Smooth muscle cell (in vitro differentiated cells): ENCODE data around the gene B4GALNT3. TPM values are rescaled to one million over a fixed set of nuclear protein-coding genes. Genes with fewer than 3 reads are reported as not detected.
A peak's percentile ranks its signal among the peaks of the same experiment; 100 is the strongest.

Experiments
- DNase-seq: peaks from one replicate; lab custom pipeline; 2025; ENCODE audit not compliant: unreplicated experiment; lab: John Stamatoyannopoulos, UW
- H2AFZ ChIP-seq: fragments of 200-600 bp; sonication (generic); 2 replicates; pipeline ENCODE4 v1.6.0; 2016; ENCODE audit warnings: antibody characterized with exemption, low read depth, mild to moderate bottlenecking
- H3F3A ChIP-seq: fragments of 200-600 bp; sonication (generic); 2 replicates; pipeline ENCODE4 v1.6.0; 2017; ENCODE audit warnings: antibody characterized with exemption, low read depth
- H3K27ac ChIP-seq: fragments of 200-600 bp; sonication (generic); 2 replicates; pipeline ENCODE4 v1.5.1; 2016; ENCODE audit warnings: low read depth, mild to moderate bottlenecking
- H3K27me3 ChIP-seq: fragments of 200-600 bp; sonication (generic); 2 replicates; pipeline ENCODE4 v1.6.1; 2016; ENCODE audit warnings: low read depth, mild to moderate bottlenecking
- H3K36me3 ChIP-seq: fragments of 200-600 bp; sonication (generic); 2 replicates; pipeline ENCODE4 v1.5.1; 2016; ENCODE audit warnings: low read depth
- H3K4me1 ChIP-seq: fragments of 200-600 bp; sonication (generic); 2 replicates; pipeline ENCODE4 v1.5.1; 2016; ENCODE audit warnings: low read depth
- H3K4me2 ChIP-seq: fragments of 200-600 bp; sonication (generic); 2 replicates; pipeline ENCODE4 v1.6.0; 2016; ENCODE audit warnings: mild to moderate bottlenecking
- H3K4me3 ChIP-seq: fragments of 200-600 bp; sonication (generic); 2 replicates; pipeline ENCODE4 v1.5.1; 2016; ENCODE audit warnings: mild to moderate bottlenecking
- H3K79me2 ChIP-seq: fragments of 200-600 bp; sonication (generic); 2 replicates; pipeline ENCODE4 v1.6.0; 2016; ENCODE audit warnings: low read depth, mild to moderate bottlenecking
- H3K9ac ChIP-seq: fragments of 200-600 bp; sonication (generic); 2 replicates; pipeline ENCODE4 v1.6.0; 2016; ENCODE audit warnings: low read depth
- H3K9me3 ChIP-seq: fragments of 200-600 bp; sonication (generic); replicated peaks from 2 replicates; pipeline ENCODE4 v1.5.1; 2016; ENCODE audit warnings: low read depth
- H4K20me1 ChIP-seq: fragments of 200-600 bp; sonication (generic); 2 replicates; pipeline ENCODE4 v1.6.0; 2016; ENCODE audit warnings: low read depth
- CTCF ChIP-seq: fragments of 200-600 bp; sonication (generic); IDR thresholded peaks from 2 replicates; pipeline ENCODE4 v1.5.1; 2017; ENCODE audit warnings: borderline replicate concordance, mild to moderate bottlenecking, antibody characterized with exemption; ENCODE audit not compliant: insufficient read depth, poor library complexity, severe bottlenecking
- WGBS: methylation state at CpG from one replicate; pipeline ENCODE4 v1.1.7; 2016; ENCODE audit warnings: low lambda C conversion rate; 5-methylcytosine and 5-hydroxymethylcytosine counted together
- polyA plus RNA-seq: library from polyadenylated mRNA; unstranded; fragments of >200 nt; fragmentation: Nextera tagmentation; extraction: Ambion mirVana; gene quantifications from 2 replicates; pipeline ENCODE4 v1.2.1, GENCODE V29; 2016
- total RNA-seq: library from RNA; depleted of rRNA; stranded (reverse); fragments of >200 nt; gene quantifications from 2 replicates; pipeline ENCODE4 v1.2.3, GENCODE V29; 2014

The B4GALNT3 gene
- total and polyA plus RNA-seq, 2 experiments from 2014 or later: 5.1 to 5.7 TPM

GRCh38 chr12:573232-573631, 113.5 kb downstream of the B4GALNT3 start:
- Histone ChIP-seq H4K20me1 (no peaks in the 10 kb centered on the region), H3K36me3 (no peaks in the 10 kb centered on the region), H3K9ac (no peak overlapping the region), H3K79me2 (no peaks in the 10 kb centered on the region), H3K27ac (no peak overlapping the region), H3K4me2 (no peak overlapping the region), H3K9me3 (no peaks in the 10 kb centered on the region), H3K4me1 (peaks cover 20% of the 10 kb centered on the region), H3K27me3 (no peaks in the 10 kb centered on the region), H3F3A (peaks cover 25% of the 10 kb centered on the region), H2AFZ (no peak overlapping the region), H3K4me3 (no peak overlapping the region)
- WGBS: 89% methylated on average over 5 of the region's 5 CpGs
- no peak for DNase-seq
- no peak for TF ChIP-seq CTCF

- no peaks in the 10 kb centered on the region for H3K9me3 ChIP-seq
- H3K27me3 ChIP-seq: no peaks in the 10 kb centered on the region
- H3K4me1 ChIP-seq: peaks cover 33% of the 10 kb centered on the region
- no peaks in the 10 kb centered on the region for H4K20me1 ChIP-seq
- no peak overlapping the region for H3K4me3 ChIP-seq
- no peak for DNase-seq
- H2AFZ ChIP-seq: no peak overlapping the region
- no peak for TF ChIP-seq CTCF
- H3K9ac ChIP-seq: no peak overlapping the region
- H3K4me2 ChIP-seq: peak overlapping the region; percentile 38
- H3K36me3 ChIP-seq: no peaks in the 10 kb centered on the region
- H3K79me2 ChIP-seq: no peaks in the 10 kb centered on the region
- H3K27ac ChIP-seq: peak overlapping the region; percentile 73
- WGBS: 22% methylated on average over 3 of the region's 3 CpGs
- H3F3A ChIP-seq: peaks cover 28% of the 10 kb centered on the region
These were observed 114.9 kb downstream of the B4GALNT3 start for GRCh38 chr12:574475-575128.

- no peak overlapping the region for H3K9ac ChIP-seq
- peak overlapping the region; percentile 38 for H3K4me2 ChIP-seq
- WGBS: 26% methylated on average over 6 of the region's 7 CpGs
- H3K9me3 ChIP-seq: no peaks in the 10 kb centered on the region
- no peaks in the 10 kb centered on the region for H3K79me2 ChIP-seq
- H3K27ac ChIP-seq: peak overlapping the region; percentile 68
- DNase-seq: no peak
- H3K4me3 ChIP-seq: no peak overlapping the region
- no peak overlapping the region for H2AFZ ChIP-seq
- H4K20me1 ChIP-seq: no peaks in the 10 kb centered on the region
- no peaks in the 10 kb centered on the region for H3K36me3 ChIP-seq
- no peak for TF ChIP-seq CTCF
- peaks cover 35% of the 10 kb centered on the region for H3K4me1 ChIP-seq
- no peaks in the 10 kb centered on the region for H3K27me3 ChIP-seq
- peaks cover 25% of the 10 kb centered on the region for H3F3A ChIP-seq
These were observed 115.4 kb downstream of the B4GALNT3 start for GRCh38 chr12:575129-575502.

GRCh38 chr12:575948-576614, 116.3 kb downstream of the B4GALNT3 start:
- peak overlapping the region; percentile 68 for H3K27ac ChIP-seq

More at GRCh38 chr12:575948-576614, 116.3 kb downstream of the B4GALNT3 start:
- H2AFZ ChIP-seq: peak overlapping the region; percentile 70
- H3K4me2 ChIP-seq: peak overlapping the region; percentile 55
- H4K20me1 ChIP-seq: no peaks in the 10 kb centered on the region
- H3K4me1 ChIP-seq: peaks cover 25% of the 10 kb centered on the region
- H3K36me3 ChIP-seq: no peaks in the 10 kb centered on the region
- H3K27me3 ChIP-seq: no peaks in the 10 kb centered on the region
- no peaks in the 10 kb centered on the region for H3K79me2 ChIP-seq
- no peaks in the 10 kb centered on the region for H3K9me3 ChIP-seq
- WGBS: 13% methylated on average over 37 of the region's 39 CpGs
- H3K4me3 ChIP-seq: no peak overlapping the region
- H3F3A ChIP-seq: peaks cover 18% of the 10 kb centered on the region
- no peak overlapping the region for H3K9ac ChIP-seq
- peak; percentile 95 for TF ChIP-seq CTCF
- peak; percentile 67 for DNase-seq
